Osteocyte (in vitro differentiated cells): ENCODE results near the gene TRIM2. TPM values are rescaled to one million over a fixed set of nuclear protein-coding genes. Genes with fewer than 3 reads are reported as not detected.
"Not testable (repeated sequence)": the region's sequence is repeated elsewhere in the genome, so short reads cannot be mapped to it uniquely, and the experiment has no call there.

Experiments
- DNase-seq: peaks from one replicate; pipeline ENCODE4 v3.0.0; 2021; ENCODE audit warnings: mixed read lengths; ENCODE audit not compliant: unreplicated experiment; ENCODE audit errors: extremely low spot score
- H3K27ac Mint-ChIP-seq: one replicate; pipeline ENCODE4 v1.8.0; 2021; ENCODE audit warnings: mild to moderate bottlenecking, mixed read lengths; ENCODE audit not compliant: unreplicated experiment
- H3K27me3 Mint-ChIP-seq: one replicate; pipeline ENCODE4 v1.8.0; 2021; ENCODE audit warnings: mixed read lengths; ENCODE audit not compliant: unreplicated experiment
- H3K36me3 Mint-ChIP-seq: one replicate; pipeline ENCODE4 v1.8.0; 2021; ENCODE audit warnings: mixed read lengths; ENCODE audit not compliant: unreplicated experiment
- H3K4me1 Mint-ChIP-seq: one replicate; pipeline ENCODE4 v1.8.0; 2021; ENCODE audit warnings: mixed read lengths; ENCODE audit not compliant: unreplicated experiment
- H3K4me3 Mint-ChIP-seq: one replicate; pipeline ENCODE4 v1.8.0; 2021; ENCODE audit warnings: mild to moderate bottlenecking, moderate library complexity, mixed read lengths; ENCODE audit not compliant: unreplicated experiment
- H3K9me3 Mint-ChIP-seq: one replicate; pipeline ENCODE4 v1.8.0; 2021; ENCODE audit warnings: mixed read lengths; ENCODE audit not compliant: unreplicated experiment
- total RNA-seq: library from RNA; stranded (reverse); gene quantifications from 2 replicates; pipeline ENCODE4 v1.2.1, GENCODE V29; 2021
- TF ChIP-seq, protein P1 (sequence below): fragments of 200-600 bp; sonication (generic); IDR thresholded peaks from 2 replicates; pipeline ENCODE4 v1.5.0; 2021; ENCODE audit warnings: antibody characterized with exemption, mild to moderate bottlenecking, moderate library complexity

The TRIM2 gene
- total RNA-seq, 1 donor from 2014 or later: 34.0 TPM

- Mint-ChIP-seq H3K27me3 (peaks cover 8% of the 10 kb centered on the region), H3K27ac (peak overlapping the region; percentile 57), H3K4me1 (peaks cover 24% of the 10 kb centered on the region), H3K4me3 (no peak overlapping the region), H3K36me3 (no peaks in the 10 kb centered on the region), H3K9me3 (peaks cover 3% of the 10 kb centered on the region)
- TF ChIP-seq, protein P1, sequence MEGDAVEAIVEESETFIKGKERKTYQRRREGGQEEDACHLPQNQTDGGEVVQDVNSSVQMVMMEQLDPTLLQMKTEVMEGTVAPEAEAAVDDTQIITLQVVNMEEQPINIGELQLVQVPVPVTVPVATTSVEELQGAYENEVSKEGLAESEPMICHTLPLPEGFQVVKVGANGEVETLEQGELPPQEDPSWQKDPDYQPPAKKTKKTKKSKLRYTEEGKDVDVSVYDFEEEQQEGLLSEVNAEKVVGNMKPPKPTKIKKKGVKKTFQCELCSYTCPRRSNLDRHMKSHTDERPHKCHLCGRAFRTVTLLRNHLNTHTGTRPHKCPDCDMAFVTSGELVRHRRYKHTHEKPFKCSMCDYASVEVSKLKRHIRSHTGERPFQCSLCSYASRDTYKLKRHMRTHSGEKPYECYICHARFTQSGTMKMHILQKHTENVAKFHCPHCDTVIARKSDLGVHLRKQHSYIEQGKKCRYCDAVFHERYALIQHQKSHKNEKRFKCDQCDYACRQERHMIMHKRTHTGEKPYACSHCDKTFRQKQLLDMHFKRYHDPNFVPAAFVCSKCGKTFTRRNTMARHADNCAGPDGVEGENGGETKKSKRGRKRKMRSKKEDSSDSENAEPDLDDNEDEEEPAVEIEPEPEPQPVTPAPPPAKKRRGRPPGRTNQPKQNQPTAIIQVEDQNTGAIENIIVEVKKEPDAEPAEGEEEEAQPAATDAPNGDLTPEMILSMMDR: no peak
- no peak for DNase-seq
Observed at GRCh38 chr4:153159728-153160221, 44.5 kb upstream of the TRIM2 start.

- peaks cover 14% of the 10 kb centered on the region for H3K4me1 Mint-ChIP-seq
- no peak overlapping the region for H3K27ac Mint-ChIP-seq
- H3K4me3 Mint-ChIP-seq: no peak overlapping the region
- H3K9me3 Mint-ChIP-seq: peaks cover 7% of the 10 kb centered on the region
- DNase-seq: no peak
- peaks cover 1% of the 10 kb centered on the region for H3K36me3 Mint-ChIP-seq
- H3K27me3 Mint-ChIP-seq: peaks cover 12% of the 10 kb centered on the region
- TF ChIP-seq, protein P1: no peak
Observed at GRCh38 chr4:153160821-153161220, 43.4 kb upstream of the TRIM2 start.

GRCh38 chr4:153161226-153161963 is 42.8 kb upstream of the TRIM2 start:
- Mint-ChIP-seq H3K27ac (no peak overlapping the region), H3K4me1 (peaks cover 9% of the 10 kb centered on the region), H3K9me3 (peaks cover 7% of the 10 kb centered on the region), H3K27me3 (peaks cover 15% of the 10 kb centered on the region), H3K4me3 (no peak overlapping the region), H3K36me3 (peaks cover 1% of the 10 kb centered on the region)
- TF ChIP-seq, protein P1: no peak
- no peak for DNase-seq

- H3K36me3 Mint-ChIP-seq, H3K4me3 Mint-ChIP-seq, DNase-seq, H3K27ac Mint-ChIP-seq, H3K9me3 Mint-ChIP-seq: not testable (repeated sequence)
- H3K27me3 Mint-ChIP-seq: peaks cover 19% of the 10 kb centered on the region
- H3K4me1 Mint-ChIP-seq: peaks cover 11% of the 10 kb centered on the region
Observed at GRCh38 chr4:153165236-153165635, 39.0 kb upstream of the TRIM2 start.

DNA sequence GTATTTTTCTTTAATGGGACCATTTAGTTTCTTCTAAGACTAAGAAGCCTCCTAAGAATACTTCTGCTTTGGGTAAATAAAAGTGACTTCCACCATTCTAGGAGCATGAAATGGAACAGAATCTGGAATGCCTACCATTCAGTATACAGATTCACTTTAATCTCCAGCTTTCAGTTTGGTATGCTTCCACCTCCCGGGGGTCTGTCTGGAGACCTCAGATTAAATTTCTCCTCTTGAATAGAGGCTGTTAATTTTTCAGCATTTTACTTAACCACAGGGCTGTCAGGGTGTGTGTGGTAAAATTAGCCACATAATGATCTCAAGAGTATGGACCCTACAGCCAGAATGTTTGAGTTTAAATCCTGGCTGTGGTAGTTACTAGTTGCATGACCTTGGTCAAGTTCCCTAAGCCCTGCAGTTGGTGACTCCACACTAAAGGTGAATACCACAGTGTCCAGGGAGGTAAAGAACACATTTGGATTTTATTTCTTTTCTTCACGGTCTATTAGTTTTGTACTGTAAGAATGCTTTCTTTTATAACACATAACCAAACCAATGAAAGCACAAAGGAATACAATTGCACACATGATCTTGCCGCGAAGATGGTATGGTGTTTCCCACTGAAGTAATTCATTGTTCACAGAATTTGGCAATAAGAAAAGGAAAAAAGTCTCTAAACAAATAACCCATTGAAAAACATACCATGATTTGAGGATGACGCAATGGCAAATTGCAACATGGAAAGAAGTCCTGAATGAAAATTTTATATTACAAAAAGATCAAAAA is 37.3 kb upstream of the TRIM2 start:
- H3K9me3 Mint-ChIP-seq: peaks cover 7% of the 10 kb centered on the region
- H3K27me3 Mint-ChIP-seq: peaks cover 19% of the 10 kb centered on the region
- no peak overlapping the region for H3K4me3 Mint-ChIP-seq
- peaks cover 11% of the 10 kb centered on the region for H3K4me1 Mint-ChIP-seq
- DNase-seq: no peak
- no peak overlapping the region for H3K27ac Mint-ChIP-seq
- TF ChIP-seq, protein P1: no peak
- H3K36me3 Mint-ChIP-seq: peaks cover 1% of the 10 kb centered on the region
